HEK293T (cell line): ENCODE data around the gene VANGL2.

Experiments
- HDGF ChIP-seq: fragments of 450-650 bp; IDR thresholded peaks from 2 replicates; pipeline ENCODE4 v1.6.1; 2017; ENCODE audit warnings: antibody characterized with exemption, borderline replicate concordance
- PKNOX1 ChIP-seq: fragments of 450-650 bp; IDR thresholded peaks from 2 replicates; pipeline ENCODE4 v1.6.1; 2016

- TF ChIP-seq HDGF (no peak), PKNOX1 (no peak)
Measured at GRCh38 chr1:160363951-160364735, 36.2 kb upstream of the VANGL2 start.
